Esophagus muscularis mucosa (tissue), 4 donors: Measurements from ENCODE around the gene KCNH4. TPM values are rescaled to one million over a fixed set of nuclear protein-coding genes. Genes with fewer than 3 reads are reported as not detected.
A peak's percentile ranks its signal among the peaks of the same experiment; 100 is the strongest.
"Not testable (repeated sequence)": the region's sequence is repeated elsewhere in the genome, so short reads cannot be mapped to it uniquely, and the experiment has no call there.

Experiments used
- DNase-seq: peaks from one replicate; pipeline ENCODE4 v3.0.0-alpha.2; 2017; ENCODE audit errors: extremely low spot score
- H3K27ac ChIP-seq, 4 donors: fragments of 200-600 bp; sonication (generic); replicated peaks in 1 of 4; 1 replicate in 3 of 4; 2 replicates in 1 of 4; pipeline ENCODE4 v1.5.1; 2016 to 2019; ENCODE audit warnings: mild to moderate bottlenecking in 1 of 4
- H3K27me3 ChIP-seq, 4 donors: fragments of 200-600 bp; sonication (generic); one replicate each; pipeline versions ENCODE4 v1.5.1 to v1.6.0; 2016 to 2019
- H3K36me3 ChIP-seq, 4 donors: fragments of 200-600 bp; sonication (generic); one replicate each; pipeline ENCODE4 v1.5.1; 2016 to 2019
- H3K4me1 ChIP-seq, 4 donors: fragments of 200-600 bp; sonication (generic); one replicate each; pipeline ENCODE4 v1.5.1; 2016 to 2019
- H3K4me3 ChIP-seq, 4 donors: fragments of 200-600 bp; sonication (generic); 1 replicate in 2 of 4; 2 replicates in 2 of 4; pipeline ENCODE4 v1.5.1; 2016 to 2019; ENCODE audit warnings: mild to moderate bottlenecking in 4 of 4, moderate library complexity in 1 of 4
- H3K9me3 ChIP-seq, 4 donors: fragments of 200-600 bp; sonication (generic); 1 replicate in 3 of 4; 2 replicates in 1 of 4; pipeline ENCODE4 v1.5.1; 2016 to 2019
- EP300 ChIP-seq: sonication (generic); formaldehyde crosslinking; IDR thresholded peaks from one replicate; pipeline ENCODE4 v1.6.1; 2017; ENCODE audit warnings: antibody characterized with exemption
- POLR2A ChIP-seq: fragments of 450-650 bp; IDR thresholded peaks from one replicate; pipeline ENCODE4 v1.6.1; 2017; ENCODE audit warnings: antibody characterized with exemption, moderate library complexity, mild to moderate bottlenecking, low read depth
- POLR2AphosphoS5 ChIP-seq, 2 donors: sonication (generic); formaldehyde crosslinking; IDR thresholded peaks; one replicate each; pipeline ENCODE4 v1.6.1; 2017; ENCODE audit warnings: antibody characterized with exemption in 2 of 2
- whole genome bisulfite sequencing: methylation state at CpG from one replicate; pipeline ENCODE4 v1.1.5; 2018; 5-methylcytosine and 5-hydroxymethylcytosine counted together
- intact Hi-C: fragments of 100-400 bp; cut with DNase I; formaldehyde crosslinking; loops from one replicate; pipeline ENCODE4 v1.15.1; 2023
- total RNA-seq, 4 donors: library from RNA; depleted of rRNA; stranded (reverse); fragments of >200 nt; gene quantifications; one replicate each; pipeline versions ENCODE4 v1.1.0 to v1.2.1, GENCODE V29; 2016
- TF ChIP-seq, protein P1 (sequence below), 3 experiments: fragments of 200-600 bp in 2 of 3; fragments of 450-650 bp in 1 of 3; sonication (generic) in 2 of 3; IDR thresholded peaks; one replicate each; pipeline ENCODE4 v1.5.1; 2017 to 2019; ENCODE audit warnings: antibody characterized with exemption in 3 of 3, mild to moderate bottlenecking in 2 of 3, moderate library complexity in 1 of 3

KCNH4 gene
- total RNA-seq, 4 donors from 2014 or later: 0.17 to 0.42 (median 0.26) TPM

DNA sequence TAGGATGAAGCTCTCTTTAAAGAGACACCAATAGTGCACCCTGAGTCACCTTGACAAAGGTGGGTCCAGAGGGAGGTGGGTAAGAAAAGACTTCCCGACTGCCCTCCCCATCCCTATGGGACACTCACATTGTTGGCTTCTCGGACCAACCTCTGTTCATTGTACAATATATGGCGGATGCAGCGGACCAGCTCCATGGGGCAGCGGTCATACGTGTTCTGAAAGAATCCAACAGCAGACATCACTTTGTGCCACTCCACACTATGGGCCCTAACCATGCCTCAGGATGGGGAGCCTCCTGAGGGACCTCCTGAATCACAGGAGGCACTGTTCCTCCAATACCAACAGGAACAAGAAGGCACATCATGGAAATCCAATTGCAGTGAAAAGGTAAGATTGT, 43.7 kb upstream of the KCNH4 start:
- WGBS: 93% methylated on average over 6 of the region's 6 CpGs
- DNase-seq: no peak
- no peaks in the 10 kb centered on the region for H3K9me3 ChIP-seq
- H3K4me1 ChIP-seq: peaks cover 18 to 20% (median 18%) of the 10 kb centered on the region in 4 donors
- intact Hi-C loops: no loop called here
- no peak overlapping the region for H3K27ac ChIP-seq
- H3K4me3 ChIP-seq: no peak overlapping the region
- peaks cover 29 to 87% (median 61%) of the 10 kb centered on the region in 4 donors for H3K36me3 ChIP-seq
- no peaks in the 10 kb centered on the region for H3K27me3 ChIP-seq
- TF ChIP-seq, protein P1, sequence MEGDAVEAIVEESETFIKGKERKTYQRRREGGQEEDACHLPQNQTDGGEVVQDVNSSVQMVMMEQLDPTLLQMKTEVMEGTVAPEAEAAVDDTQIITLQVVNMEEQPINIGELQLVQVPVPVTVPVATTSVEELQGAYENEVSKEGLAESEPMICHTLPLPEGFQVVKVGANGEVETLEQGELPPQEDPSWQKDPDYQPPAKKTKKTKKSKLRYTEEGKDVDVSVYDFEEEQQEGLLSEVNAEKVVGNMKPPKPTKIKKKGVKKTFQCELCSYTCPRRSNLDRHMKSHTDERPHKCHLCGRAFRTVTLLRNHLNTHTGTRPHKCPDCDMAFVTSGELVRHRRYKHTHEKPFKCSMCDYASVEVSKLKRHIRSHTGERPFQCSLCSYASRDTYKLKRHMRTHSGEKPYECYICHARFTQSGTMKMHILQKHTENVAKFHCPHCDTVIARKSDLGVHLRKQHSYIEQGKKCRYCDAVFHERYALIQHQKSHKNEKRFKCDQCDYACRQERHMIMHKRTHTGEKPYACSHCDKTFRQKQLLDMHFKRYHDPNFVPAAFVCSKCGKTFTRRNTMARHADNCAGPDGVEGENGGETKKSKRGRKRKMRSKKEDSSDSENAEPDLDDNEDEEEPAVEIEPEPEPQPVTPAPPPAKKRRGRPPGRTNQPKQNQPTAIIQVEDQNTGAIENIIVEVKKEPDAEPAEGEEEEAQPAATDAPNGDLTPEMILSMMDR (IDR thresholded peaks at IDR 0.05): no peak
- TF ChIP-seq POLR2AphosphoS5 (IDR thresholded peaks at IDR 0.05) (no peak), EP300 (no peak), POLR2A (no peak)

- TF ChIP-seq POLR2A: no peak
- TF ChIP-seq, protein P1 (IDR thresholded peaks at IDR 0.05): peak; percentile 28 to 59 (median 43)
- no peaks in the 10 kb centered on the region for H3K9me3 ChIP-seq
- intact Hi-C loops: no loop called here
- 53% methylated on average over 3 of the region's 3 CpGs for WGBS
- peaks cover 0 to 3% (median under 1%) of the 10 kb centered on the region in 4 donors for H3K4me1 ChIP-seq
- H3K36me3 ChIP-seq: peaks cover 43 to 93% (median 77%) of the 10 kb centered on the region in 4 donors
- H3K27ac ChIP-seq: no peak overlapping the region
- no peaks in the 10 kb centered on the region for H3K27me3 ChIP-seq
- no peak for DNase-seq
- H3K4me3 ChIP-seq: no peak overlapping the region
These were observed 41.2 kb upstream of the KCNH4 start for GRCh38 chr17:42221886-42222745.

GRCh38 chr17:42219280-42219679, 38.3 kb upstream of the KCNH4 start:
- H3K27ac ChIP-seq, H3K27me3 ChIP-seq, H3K9me3 ChIP-seq, intact Hi-C loops, H3K4me3 ChIP-seq, H3K4me1 ChIP-seq, DNase-seq: not testable (repeated sequence)
- H3K36me3 ChIP-seq: peaks cover 64 to 95% (median 93%) of the 10 kb centered on the region in 4 donors
- WGBS: no CpG with 5 or more reads among the region's 17 CpGs

GRCh38 chr17:42214156-42214555, 33.2 kb upstream of the KCNH4 start:
- peaks cover 62 to 98% (median 97%) of the 10 kb centered on the region in 4 donors for H3K36me3 ChIP-seq
- intact Hi-C loops: no loop called here
- DNase-seq: no peak
- TF ChIP-seq POLR2AphosphoS5 (IDR thresholded peaks at IDR 0.05) (no peak), POLR2A (no peak), EP300 (no peak)
- TF ChIP-seq, protein P1 (IDR thresholded peaks at IDR 0.05): no peak
- 84% methylated on average over 2 of the region's 2 CpGs for WGBS
- H3K4me3 ChIP-seq: no peak overlapping the region
- H3K27ac ChIP-seq: no peak overlapping the region
- peaks cover 5 to 21% (median 7%) of the 10 kb centered on the region in 4 donors for H3K4me1 ChIP-seq
- H3K27me3 ChIP-seq: no peaks in the 10 kb centered on the region
- H3K9me3 ChIP-seq: no peaks in the 10 kb centered on the region

DNA sequence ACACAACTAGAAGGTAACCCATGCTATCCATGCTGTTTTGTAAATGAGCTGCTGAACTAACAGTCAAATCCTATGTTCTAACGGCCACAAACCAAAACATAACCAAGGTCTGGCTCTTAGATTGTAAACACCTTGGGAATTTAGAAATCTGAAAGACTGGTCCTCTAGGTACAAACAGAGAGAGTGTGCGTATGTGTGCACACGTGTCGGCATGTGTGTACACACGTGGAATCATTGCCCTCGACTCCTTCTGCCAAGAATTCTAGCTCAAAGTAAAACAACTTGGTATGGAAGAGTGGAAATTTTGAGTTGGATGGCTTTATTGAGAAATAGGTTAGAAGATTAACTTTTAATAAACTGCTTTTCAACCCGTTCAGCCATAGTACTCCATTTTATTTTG, 31.4 kb upstream of the KCNH4 start:
- 69% methylated on average over 7 of the region's 7 CpGs for WGBS
- Histone ChIP-seq H3K9me3 (no peaks in the 10 kb centered on the region), H3K27me3 (no peaks in the 10 kb centered on the region), H3K4me1 (peaks cover 5 to 21% (median 7%) of the 10 kb centered on the region in 4 donors), H3K27ac (peak overlapping the region; percentile 34 to 52 (median 38)), H3K36me3 (peaks cover 62 to 100% (median 96%) of the 10 kb centered on the region in 4 donors), H3K4me3 (no peak overlapping the region)
- no peak for DNase-seq
- TF ChIP-seq, protein P1 (IDR thresholded peaks at IDR 0.05): no peak
- TF ChIP-seq POLR2A: no peak
- intact Hi-C loops: no loop called here
